UCSD-AML1 (cell line): ENCODE measurements around the gene NKX1-1.
"Not testable (repeated sequence)": the region's sequence is repeated elsewhere in the genome, so short reads cannot be mapped to it uniquely, and the experiment has no call there.

Experiments used
- DNase-seq: peaks from one replicate; lab custom pipeline; 2025; ENCODE audit not compliant: unreplicated experiment; lab: John Stamatoyannopoulos, UW

NKX1-1 gene

DNA sequence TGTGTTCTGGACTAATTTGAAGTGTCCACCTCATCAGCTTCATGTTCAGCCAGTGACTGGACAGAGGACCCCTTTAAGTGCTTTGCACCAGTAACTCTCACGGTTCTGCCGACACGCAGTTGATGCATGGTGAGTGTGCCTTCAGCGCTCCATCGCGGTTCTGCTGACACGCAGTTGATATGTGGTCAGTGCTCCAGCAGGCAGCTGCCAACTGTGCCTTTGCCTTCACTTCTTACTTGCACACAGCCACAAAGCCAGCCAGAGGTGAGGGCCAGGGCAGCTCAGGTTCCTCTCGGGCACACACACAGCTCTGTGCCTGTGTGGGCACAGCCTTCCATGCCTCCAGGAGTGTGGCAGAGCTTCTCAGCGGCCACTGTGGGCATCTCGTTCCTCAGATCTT, 12.4 kb downstream of the NKX1-1 start:
- DNase-seq = no peak

DNA sequence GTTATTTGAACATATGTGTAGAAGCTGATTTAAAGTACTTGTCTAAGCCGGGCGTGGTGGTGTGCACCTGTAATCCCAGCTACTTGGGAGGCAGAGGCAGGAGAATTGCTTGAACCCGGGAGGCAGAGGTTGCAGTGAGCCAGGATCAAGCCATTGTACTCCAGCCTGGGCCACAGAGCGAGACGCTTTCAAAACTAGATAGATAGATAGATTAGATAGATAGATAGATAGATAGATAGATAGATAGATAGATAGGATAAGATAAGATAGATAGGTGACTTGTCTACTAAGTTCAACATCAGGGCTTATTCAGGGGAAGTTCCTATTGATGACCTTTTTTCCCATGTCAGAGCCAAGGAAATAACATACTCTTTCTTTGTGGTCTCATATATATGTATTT, 12.9 kb downstream of the NKX1-1 start:
- DNase-seq = not testable (repeated sequence)

DNA sequence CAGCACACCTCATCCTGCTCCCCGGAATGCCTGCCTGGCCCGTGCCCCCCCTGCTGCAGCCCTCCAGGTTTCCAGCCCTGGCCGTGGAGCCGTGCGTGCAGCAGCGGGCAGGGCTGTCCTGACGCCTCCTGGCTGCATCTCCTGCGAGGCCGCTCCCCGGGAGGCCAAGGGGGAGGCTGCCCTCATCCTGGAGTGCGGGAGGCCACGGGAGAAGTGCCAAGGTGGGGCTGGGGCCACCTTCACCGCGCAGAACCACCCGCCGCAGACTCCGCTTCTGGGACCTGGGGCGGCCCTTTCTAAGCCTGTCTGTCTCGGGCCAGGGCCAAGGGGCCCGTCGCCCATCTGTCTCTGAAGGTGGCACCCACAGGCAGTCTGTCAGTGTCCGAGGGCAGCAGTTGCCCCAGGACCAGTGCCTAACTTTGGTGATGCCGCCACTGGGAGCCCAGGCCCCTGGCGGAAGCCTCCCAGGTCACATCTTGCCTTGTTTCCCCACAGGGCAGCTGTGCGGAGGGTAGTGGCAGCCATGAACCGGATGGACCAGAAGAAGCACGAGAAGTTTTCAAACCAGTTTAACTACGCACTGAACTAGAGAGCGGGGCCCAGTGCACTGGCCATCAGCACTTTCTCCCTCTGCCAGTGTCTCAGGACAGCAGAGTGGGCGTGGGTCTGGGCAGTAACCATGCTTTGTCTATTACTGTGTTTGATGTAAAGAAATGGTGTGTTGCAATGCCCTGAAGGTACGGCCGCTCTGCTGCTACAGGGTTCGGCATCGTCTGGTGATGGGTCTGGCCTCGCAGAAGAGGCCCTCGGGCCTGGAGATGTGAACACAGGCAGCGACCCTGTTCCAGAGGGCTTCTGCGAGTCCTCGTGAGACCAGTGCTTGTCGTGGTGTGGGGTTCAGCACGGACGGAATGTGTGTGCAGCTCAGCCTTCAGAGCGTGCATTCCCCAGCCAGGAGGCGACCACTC, 20.6 kb downstream of the NKX1-1 start:
- DNase-seq = no peak

DNA sequence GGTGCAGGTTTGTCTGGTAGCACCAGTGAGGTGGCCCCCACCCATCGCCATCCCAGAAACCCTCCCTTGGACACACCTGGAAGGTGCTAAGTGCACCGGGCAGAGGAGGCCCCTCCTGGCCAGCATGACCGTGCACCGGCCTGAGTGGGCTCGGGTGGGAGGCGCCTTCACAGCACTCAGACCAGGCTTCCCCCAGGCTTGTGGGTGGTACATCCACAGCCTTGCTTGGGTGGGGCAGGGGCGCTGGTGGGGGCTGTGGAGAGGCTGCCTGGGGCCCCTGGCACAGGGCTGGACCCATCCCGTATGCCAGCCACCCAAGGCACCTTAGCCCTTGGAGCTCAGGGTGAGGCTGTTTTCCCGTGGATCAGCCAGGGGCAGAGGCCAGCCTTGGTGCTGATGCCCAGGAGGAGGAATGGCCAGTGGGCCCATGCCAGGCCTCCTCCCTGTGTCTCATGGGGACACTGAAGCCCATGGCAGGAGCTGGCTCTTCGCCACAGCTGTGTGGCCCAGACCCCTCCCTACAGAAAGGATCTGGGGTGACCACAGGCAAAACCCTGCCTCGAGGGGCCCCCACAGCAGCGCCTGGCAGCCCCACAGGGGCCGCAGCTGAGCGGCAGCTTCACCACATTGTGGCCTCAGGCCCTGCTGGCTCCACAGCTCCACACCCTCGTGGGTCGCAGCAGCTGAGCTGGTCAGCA, 21.4 kb downstream of the NKX1-1 start:
- DNase-seq = no peak

DNA sequence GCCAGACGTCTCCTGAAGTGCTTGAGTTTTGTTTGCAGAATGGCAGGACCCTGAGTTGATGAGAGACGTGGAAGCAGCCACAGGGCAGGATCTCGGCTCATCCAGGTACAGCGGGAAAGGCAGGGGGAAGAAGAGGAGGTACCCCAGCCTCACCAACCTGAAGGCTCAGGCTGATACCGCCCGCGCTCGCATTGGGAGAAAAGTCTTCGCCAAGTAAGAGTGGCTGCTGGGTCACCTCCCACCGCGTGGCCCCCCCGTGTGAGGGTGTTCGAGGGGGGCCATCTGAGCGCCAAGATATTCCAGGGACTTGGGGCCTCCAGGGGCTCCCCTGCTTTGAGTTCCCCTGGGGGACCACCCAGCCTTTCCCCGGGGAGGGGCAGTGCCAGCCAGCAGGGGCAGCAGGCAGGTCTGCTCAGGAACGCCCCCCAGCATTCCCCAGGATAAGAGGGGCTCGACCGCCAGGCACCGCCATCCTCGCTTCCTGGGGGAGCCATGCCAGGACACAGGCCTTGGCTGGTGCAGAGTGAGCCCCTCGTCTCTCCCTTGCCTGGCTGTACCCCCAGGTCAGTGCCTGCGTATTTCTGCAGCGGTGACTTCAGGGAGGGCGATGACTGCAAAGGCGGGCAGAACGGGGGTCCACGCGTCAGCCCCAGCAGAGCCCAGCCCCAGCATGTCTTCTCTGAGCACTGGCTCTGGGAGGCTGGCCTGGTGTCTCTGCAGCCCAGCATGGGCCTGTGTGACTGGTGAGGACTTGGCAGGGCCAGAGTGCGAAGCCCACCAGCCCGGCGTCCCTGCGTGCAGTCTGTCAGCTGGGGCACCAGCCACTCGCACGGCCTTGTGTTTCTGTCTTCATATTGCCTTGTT, 22.3 kb downstream of the NKX1-1 start:
- no peak for DNase-seq

DNA sequence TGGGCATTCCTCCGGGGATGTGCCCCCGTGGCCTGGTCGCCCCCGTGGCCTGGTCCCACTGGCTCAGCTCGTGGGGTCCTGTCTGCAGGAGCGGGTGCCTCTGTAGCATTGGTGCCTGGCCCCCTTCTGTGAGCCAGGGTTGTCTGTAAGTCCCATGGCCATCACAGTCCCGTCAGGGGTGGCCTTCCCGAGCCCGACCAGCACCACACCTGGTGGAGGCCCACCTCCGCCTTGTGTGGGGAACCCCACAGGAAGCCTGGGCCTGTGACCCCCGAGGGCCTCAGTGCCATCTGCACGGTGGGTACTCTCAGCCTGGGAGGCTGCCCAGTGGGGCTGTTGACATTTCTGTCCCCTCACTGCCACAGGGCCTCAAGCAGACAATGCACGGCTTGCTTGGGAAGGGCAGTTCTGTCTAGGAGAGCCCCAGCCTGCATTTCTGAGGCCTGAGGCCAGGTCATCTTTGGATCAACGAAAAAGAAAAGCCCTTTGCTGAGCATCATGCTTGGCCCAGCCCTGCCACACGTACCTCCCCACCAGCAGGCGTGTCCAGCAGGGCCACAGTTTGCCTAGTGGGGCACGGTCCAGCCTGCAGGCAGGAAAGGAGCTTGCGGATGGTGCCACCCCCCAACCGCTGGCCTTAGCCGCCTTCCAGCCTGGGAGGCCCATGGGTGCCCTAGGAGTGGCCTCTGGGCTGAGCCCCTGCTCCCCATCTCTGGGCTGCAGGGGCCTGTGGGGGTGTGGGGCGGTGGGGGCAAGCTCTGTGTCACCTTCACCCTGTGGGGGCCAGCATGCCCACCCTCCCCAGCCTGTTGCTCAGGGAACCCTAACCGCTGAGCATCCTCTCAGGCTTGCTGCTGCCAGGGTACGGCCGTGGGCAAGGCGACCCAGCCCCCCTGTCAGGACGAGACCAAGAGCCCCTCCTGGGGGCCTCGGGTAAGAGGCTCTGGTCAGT, 23.2 kb downstream of the NKX1-1 start:
- no peak for DNase-seq

DNA sequence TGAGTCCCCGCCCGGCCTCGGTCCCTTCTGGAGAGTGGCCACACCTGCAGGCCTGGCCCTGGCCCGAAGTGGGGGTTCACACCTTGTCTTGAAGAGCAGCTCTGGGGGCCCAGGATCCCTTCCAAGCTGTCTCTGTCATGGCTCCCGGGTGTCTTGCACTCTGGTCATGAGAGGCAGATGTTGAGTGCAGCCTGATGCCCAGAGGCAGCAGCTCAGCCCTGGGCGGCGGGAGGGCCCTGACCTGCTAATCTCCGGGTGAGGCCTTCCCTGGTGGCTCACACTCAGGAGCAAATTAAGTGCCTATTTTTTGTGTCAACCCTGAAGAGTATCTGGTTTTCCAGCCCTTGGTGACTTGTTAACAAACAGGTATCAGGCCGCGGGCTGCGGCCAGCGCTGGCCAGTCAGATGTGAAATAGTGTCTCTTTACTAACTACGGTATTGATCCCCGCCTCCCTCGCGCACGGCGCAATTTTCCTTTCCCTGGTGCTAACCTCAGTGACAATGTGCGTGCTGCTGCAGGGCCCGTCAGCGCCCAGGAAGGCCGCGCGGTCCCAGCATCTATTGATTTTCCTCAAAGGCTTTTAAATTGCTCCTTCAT, 24.2 kb downstream of the NKX1-1 start:
- DNase-seq = no peak

DNA sequence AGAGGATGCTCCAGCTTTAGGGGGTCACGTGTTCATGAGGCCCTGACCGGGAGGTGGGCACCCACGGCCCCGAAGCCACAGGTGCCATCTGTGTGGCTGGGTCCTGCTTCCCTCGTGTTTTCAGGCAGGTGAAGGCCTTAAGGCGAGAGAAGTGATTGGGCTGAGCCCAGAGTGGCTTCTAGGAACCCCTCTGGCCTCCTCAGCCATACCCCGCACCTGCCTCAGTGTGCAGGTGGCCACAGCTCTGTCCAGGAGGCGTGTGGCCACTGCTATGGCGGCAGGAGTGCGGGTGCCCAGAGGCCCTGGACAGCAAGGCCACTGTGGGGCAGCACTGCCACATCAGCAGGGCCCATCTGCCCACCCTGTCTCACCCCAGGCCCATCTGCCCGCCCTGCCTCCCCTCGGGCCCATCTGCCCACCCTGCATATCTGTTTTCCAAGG, 25.0 kb downstream of the NKX1-1 start:
- DNase-seq = no peak

DNA sequence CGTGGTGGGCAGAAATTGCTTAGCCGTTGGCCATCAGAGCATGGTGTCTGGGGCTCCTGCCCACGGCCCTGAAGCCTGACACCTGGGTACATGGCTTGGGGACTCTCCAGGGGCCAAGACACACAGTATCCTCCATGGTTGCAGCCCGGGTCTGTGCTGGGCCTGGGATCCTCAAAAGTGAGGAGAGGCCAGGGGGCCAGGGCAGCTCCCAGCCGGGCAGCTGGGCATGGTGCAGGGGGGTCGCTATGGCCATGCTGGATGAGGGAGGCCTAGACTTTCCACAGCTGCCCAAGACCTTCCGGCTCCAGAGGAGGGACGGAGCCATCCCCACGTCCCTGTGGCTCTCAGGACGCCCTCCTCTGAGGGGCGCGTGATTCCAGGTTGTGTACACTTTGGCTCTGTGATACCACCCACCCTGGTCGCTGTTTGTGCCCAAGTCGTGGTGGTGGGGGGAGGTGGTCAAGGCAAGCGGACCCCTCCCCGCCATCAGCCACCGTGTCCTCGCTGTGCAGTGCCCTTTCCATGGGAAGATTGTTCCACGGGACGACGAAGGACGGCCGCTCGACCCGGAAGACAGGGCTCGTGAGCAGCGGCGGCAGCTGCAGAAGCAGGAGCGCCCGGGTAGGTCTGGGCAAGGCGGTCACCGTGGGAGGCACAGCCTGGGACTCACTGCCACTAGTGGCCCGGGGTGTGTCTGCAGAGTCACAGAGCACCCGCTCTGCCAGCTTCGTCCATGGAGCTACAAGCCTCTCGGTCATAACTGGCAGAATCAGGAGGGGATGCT, 25.7 kb downstream of the NKX1-1 start:
- no peak for DNase-seq

DNA sequence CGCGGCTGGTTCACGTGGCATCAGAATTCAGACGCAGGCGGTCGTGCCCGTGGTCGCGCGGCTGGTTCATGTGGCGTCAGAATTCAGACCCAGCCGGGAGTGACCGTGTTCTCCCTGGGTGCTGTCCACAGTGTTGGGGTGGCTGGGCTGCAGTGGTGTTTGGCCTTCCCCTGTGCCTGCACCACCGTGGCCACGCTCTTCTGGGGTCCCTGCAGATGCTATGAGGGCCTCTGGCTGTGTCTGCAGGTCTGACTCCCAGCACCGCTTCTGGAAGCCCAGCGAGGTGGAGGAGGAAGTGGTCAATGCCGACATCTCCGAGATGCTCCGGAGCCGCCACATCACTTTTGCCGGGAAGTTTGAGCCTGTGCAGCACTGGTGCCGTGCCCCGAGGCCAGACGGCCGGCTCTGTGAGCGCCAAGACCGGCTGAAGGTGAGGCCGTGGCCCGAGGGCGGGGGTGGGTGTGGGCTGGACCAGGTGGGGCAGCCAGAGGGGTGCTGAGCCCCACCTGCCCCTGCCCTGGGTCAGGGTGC, 26.4 kb downstream of the NKX1-1 start:
- no peak for DNase-seq

DNA sequence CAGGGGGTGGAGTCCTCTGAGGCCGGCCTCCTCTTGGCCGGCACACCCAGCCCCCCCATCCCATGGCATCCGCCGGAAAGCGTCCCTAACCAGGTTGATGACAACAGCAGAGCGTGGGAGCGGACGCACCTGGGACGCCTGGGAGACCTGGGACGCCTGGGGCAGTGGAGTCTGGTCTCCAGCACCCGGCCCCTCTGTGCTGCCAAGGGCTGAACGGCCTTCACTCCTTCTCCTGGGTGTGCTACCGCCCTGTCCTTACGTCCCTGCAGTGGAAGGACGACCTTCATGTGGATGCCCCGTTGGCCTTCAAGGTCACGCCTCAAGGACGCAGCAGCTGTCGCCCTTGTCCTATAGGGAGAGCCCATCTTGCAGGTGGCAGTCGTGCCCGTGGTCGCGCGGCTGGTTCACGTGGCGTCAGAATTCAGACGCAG, 26.9 kb downstream of the NKX1-1 start:
- no peak for DNase-seq

DNA sequence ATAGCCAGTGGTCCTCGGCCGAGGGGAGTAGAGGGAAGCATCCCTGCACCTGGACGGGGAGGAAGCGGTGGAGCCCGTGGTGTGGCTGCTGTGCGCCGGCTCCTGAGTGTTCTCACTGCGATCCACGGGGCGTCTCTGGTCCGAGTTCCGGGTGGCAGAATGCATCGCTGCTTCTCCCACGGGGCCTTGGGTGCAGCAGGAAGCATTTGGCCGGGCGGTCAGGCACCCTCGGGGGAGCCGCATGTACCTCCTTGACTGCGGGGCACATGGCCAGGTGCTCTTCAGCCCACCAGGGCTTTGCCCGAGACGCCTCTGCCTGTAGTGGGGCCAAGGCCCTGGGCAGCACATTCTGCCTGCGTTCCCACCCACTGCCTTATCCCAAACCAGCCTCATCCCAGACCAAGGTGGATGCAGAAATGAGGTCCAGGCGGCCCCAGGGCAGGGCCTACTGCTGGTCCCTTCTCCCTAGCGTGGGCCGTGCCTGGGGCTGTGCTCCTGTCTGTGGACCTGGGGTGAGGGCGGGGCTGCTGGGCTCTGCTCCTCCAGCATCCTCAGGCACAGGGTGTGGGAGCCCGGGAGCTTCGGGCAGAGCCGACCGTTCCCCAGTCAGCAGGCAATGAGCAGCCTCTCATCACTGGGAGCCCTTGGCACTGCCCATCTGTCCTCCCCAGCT, 27.5 kb downstream of the NKX1-1 start:
- no peak for DNase-seq

DNA sequence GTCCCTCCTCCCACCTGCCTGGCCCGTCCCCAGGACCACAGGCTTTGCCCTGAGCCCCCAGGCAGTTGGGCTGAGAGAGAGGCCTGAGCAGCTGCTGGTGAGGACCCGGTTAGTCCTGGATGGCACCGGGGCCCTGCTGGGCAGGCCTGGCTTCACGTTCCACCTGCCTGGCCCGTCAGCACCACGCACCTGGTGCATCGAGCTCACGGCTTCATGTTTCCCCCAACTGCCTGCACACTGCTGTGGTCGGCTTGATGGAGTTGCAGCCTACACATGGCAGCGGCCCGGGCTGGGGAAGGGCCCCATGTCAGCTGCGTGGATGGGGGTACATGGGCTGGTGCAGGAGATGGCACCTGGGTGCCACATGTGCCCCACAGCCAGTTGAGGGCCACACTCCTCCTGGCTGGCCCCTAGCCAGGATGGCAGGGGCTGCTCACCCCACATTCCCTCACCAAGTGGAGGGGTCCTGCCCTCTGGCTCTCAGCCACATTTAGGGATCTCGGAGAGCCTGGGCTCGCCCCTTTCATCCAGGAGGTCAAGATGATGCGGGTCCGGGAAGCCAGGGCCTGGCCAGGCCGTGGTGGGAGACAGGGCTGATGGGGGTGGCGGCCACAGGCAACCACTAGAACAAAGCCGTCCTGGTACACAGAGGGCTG, 28.5 kb downstream of the NKX1-1 start:
- DNase-seq = no peak

DNA sequence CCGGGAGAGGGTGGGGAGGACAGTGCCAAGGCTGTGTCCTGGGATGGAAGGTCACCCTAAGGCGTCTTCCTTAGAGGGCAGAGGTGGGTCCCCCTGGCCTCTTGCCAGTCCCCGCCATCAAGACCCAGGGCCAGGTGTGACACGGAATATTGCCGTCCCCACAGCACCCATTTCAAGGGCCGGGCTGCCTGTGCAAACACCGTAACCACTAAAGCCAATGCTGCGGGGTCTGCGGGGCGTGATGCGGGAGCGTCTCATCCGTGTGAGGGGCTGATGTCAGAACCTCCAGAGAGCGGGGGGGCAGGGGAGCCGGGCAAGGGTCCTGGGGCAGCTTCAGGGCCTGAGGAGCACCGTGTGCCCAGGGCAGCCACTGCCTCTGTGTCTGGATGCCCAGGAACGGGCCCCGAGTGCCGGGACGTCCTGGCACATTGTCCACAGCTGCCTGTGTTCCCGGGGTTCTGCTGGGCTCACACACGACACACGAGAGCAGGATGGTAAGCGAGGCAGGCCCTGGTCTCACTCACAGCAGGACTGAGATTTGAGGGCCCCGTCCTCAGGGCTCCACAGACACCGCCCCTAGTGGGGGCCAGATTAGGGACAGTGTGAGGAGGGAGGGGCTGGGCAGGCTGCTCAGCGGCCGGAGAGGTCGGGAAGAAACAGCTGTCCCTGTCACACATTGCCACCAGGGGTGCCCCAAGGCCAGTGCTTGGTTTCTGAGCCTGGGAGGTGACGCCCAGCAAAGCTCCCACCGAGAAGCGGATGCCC, 29.2 kb downstream of the NKX1-1 start:
- no peak for DNase-seq

DNA sequence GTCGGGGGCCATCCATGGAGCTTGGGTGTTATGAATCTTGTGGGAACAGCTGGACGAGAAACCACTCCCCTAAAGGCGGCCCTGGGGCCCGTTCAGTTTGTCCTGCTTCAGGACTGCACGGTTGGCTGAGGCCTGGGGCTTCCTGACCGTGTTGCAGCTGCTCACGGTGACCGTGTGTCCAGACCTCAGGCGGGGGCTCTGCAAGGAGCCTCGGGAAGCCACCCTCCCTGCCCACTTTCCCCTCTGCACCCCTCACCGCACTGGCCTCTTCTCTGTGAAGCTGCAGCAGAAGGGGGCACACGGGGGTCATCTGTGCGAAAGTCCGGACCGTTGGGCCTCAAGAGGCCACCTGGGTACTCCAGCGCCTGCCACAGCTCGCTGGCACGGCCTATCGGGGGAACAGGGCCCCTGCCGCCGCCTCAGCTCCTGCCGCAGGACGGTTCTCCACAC, 29.8 kb downstream of the NKX1-1 start:
- no peak for DNase-seq

DNA sequence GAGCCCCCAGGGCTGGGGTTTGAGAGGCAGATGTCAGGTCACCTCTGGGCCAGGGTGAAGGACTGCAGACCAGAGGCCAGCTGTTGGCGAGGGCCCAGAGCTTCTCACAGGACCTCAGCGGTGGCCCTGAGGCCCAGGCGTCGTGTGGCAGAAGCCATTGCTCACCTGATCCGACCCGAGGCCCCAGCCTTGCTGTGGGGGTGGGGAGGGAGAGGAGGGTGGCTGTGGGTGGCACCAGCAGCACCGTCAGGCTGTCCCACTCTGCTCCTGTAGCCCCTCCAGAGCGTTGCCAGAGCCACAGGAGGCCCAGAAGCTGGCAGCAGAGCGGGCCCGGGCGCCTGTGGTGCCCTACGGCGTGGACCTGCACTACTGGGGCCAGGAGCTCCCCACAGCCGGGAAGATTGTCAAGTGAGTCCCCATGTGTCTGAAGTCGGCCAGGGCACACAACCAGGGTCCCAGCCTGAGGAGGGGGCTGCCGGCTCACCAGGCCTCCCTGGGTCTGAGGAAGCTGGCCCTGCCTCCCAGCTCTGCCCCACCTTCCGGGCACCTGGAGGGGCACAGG, 30.4 kb downstream of the NKX1-1 start:
- no peak for DNase-seq
